Hepatocyte (in vitro differentiated cells): ENCODE measurements around the gene PRDM1.

Source experiments
- CTCF ChIP-seq: fragments of 200-600 bp; sonication (generic); IDR thresholded peaks from 2 replicates; pipeline ENCODE4 v1.5.1; 2016; ENCODE audit warnings: antibody characterized with exemption, mild to moderate bottlenecking; ENCODE audit not compliant: poor library complexity
- EZH2 ChIP-seq: fragments of 200-600 bp; sonication (generic); IDR thresholded peaks from 2 replicates; pipeline ENCODE4 v1.6.1; 2016; ENCODE audit warnings: antibody characterized with exemption, mild to moderate bottlenecking, borderline replicate concordance
- EZH2phosphoT487 ChIP-seq: fragments of 200-600 bp; sonication (generic); IDR thresholded peaks from one replicate; pipeline ENCODE4 v1.6.1; 2018; ENCODE audit warnings: antibody characterized with exemption, mild to moderate bottlenecking, low read depth, moderate library complexity; ENCODE audit not compliant: unreplicated experiment, severe bottlenecking

GRCh38 chr6:106066989-106067388 is 19.1 kb upstream of the PRDM1 start:
- TF ChIP-seq CTCF = no peak
- TF ChIP-seq EZH2 = no peak
- no peak for TF ChIP-seq EZH2phosphoT487
